ENCODE results near the gene TMA7.
"Not testable (repeated sequence)": the region's sequence is repeated elsewhere in the genome, so short reads cannot be mapped to it uniquely, and the experiment has no call there.

TMA7 gene

GRCh38 chr3:48439820-48440589 lies at the start of gene TMA7, which contains the start of gene CCDC51:
TMA7 (plus strand) TSS chr3:48440257; CDS start chr3:48440297, 40 bp downstream.
CCDC51 (minus strand) TSS chr3:48440119; CDS start chr3:48435128, 4,991 bp downstream.
- H3K27me3 ChIP-seq (ENCODE audit: control insufficient read depth, insufficient read depth, low read length): no peaks in the 10 kb centered on the region
- H3K4me3 ChIP-seq (ENCODE audit: low read depth, low read length): peak within 1 kb of the TSS; percentile 90
- H3K4me1 ChIP-seq (ENCODE audit: control insufficient read depth, insufficient read depth, low read length): peaks cover 6% of the 10 kb centered on the region
- H3K9me3 ChIP-seq (ENCODE audit: control insufficient read depth, insufficient read depth, low read length): no peaks in the 10 kb centered on the region
- H3K36me3 ChIP-seq (ENCODE audit: control insufficient read depth, insufficient read depth, low read length): peaks cover 4% of the 10 kb centered on the region
- H3K9ac ChIP-seq (ENCODE audit: low read depth, low read length): peak within 1 kb of the TSS; percentile 94

GRCh38 chr3:48394391-48394790 lies 45.7 kb upstream of the TMA7 start:
- Histone ChIP-seq H3K4me1 (ENCODE audit: control insufficient read depth, insufficient read depth, low read length) (peaks cover 4% of the 10 kb centered on the region), H3K27me3 (ENCODE audit: control insufficient read depth, insufficient read depth, low read length) (no peaks in the 10 kb centered on the region), H3K9me3 (ENCODE audit: control insufficient read depth, insufficient read depth, low read length) (no peaks in the 10 kb centered on the region), H3K9ac (ENCODE audit: low read depth, low read length) (no peak overlapping the region), H3K36me3 (ENCODE audit: control insufficient read depth, insufficient read depth, low read length) (no peaks in the 10 kb centered on the region), H3K4me3 (ENCODE audit: low read depth, low read length) (no peak overlapping the region)

GRCh38 chr3:48395714-48396113 lies 44.3 kb upstream of the TMA7 start:
- peaks cover 4% of the 10 kb centered on the region for H3K4me1 ChIP-seq (ENCODE audit: control insufficient read depth, insufficient read depth, low read length)
- no peaks in the 10 kb centered on the region for H3K36me3 ChIP-seq (ENCODE audit: control insufficient read depth, insufficient read depth, low read length)
- no peak overlapping the region for H3K9ac ChIP-seq (ENCODE audit: low read depth, low read length)
- H3K4me3 ChIP-seq (ENCODE audit: low read depth, low read length): no peak overlapping the region
- no peaks in the 10 kb centered on the region for H3K9me3 ChIP-seq (ENCODE audit: control insufficient read depth, insufficient read depth, low read length)
- H3K27me3 ChIP-seq (ENCODE audit: control insufficient read depth, insufficient read depth, low read length): no peaks in the 10 kb centered on the region

GRCh38 chr3:48397767-48398681 lies 42.0 kb upstream of the TMA7 start:
- H3K9ac ChIP-seq (ENCODE audit: low read depth, low read length): no peak overlapping the region
- no peaks in the 10 kb centered on the region for H3K27me3 ChIP-seq (ENCODE audit: control insufficient read depth, insufficient read depth, low read length)
- H3K36me3 ChIP-seq (ENCODE audit: control insufficient read depth, insufficient read depth, low read length): no peaks in the 10 kb centered on the region
- H3K9me3 ChIP-seq (ENCODE audit: control insufficient read depth, insufficient read depth, low read length): no peaks in the 10 kb centered on the region
- H3K4me3 ChIP-seq (ENCODE audit: low read depth, low read length): no peak overlapping the region
- H3K4me1 ChIP-seq (ENCODE audit: control insufficient read depth, insufficient read depth, low read length): peaks cover 4% of the 10 kb centered on the region

- H3K9me3 ChIP-seq (ENCODE audit: control insufficient read depth, insufficient read depth, low read length): no peaks in the 10 kb centered on the region
- H3K4me1 ChIP-seq (ENCODE audit: control insufficient read depth, insufficient read depth, low read length): peaks cover 4% of the 10 kb centered on the region
- H3K36me3 ChIP-seq (ENCODE audit: control insufficient read depth, insufficient read depth, low read length): peaks cover 4% of the 10 kb centered on the region
- no peak overlapping the region for H3K9ac ChIP-seq (ENCODE audit: low read depth, low read length)
- no peaks in the 10 kb centered on the region for H3K27me3 ChIP-seq (ENCODE audit: control insufficient read depth, insufficient read depth, low read length)
- no peak overlapping the region for H3K4me3 ChIP-seq (ENCODE audit: low read depth, low read length)
These were observed 41.2 kb upstream of the TMA7 start for GRCh38 chr3:48398701-48399386.

- H3K27me3 ChIP-seq (ENCODE audit: control insufficient read depth, insufficient read depth, low read length): no peaks in the 10 kb centered on the region
- no peak overlapping the region for H3K9ac ChIP-seq (ENCODE audit: low read depth, low read length)
- H3K4me3 ChIP-seq (ENCODE audit: low read depth, low read length): no peak overlapping the region
- H3K4me1 ChIP-seq (ENCODE audit: control insufficient read depth, insufficient read depth, low read length): peaks cover 4% of the 10 kb centered on the region
- no peaks in the 10 kb centered on the region for H3K9me3 ChIP-seq (ENCODE audit: control insufficient read depth, insufficient read depth, low read length)
- peaks cover 11% of the 10 kb centered on the region for H3K36me3 ChIP-seq (ENCODE audit: control insufficient read depth, insufficient read depth, low read length)
These were observed 40.5 kb upstream of the TMA7 start for GRCh38 chr3:48399387-48400172.

GRCh38 chr3:48400824-48401433 lies 39.1 kb upstream of the TMA7 start:
- no peaks in the 10 kb centered on the region for H3K9me3 ChIP-seq (ENCODE audit: control insufficient read depth, insufficient read depth, low read length)
- peaks cover 20% of the 10 kb centered on the region for H3K36me3 ChIP-seq (ENCODE audit: control insufficient read depth, insufficient read depth, low read length)
- peaks cover 4% of the 10 kb centered on the region for H3K4me1 ChIP-seq (ENCODE audit: control insufficient read depth, insufficient read depth, low read length)
- no peak overlapping the region for H3K4me3 ChIP-seq (ENCODE audit: low read depth, low read length)
- H3K9ac ChIP-seq (ENCODE audit: low read depth, low read length): no peak overlapping the region
- no peaks in the 10 kb centered on the region for H3K27me3 ChIP-seq (ENCODE audit: control insufficient read depth, insufficient read depth, low read length)

- not testable (repeated sequence) for H3K9ac ChIP-seq (ENCODE audit: low read depth, low read length); H3K9me3 ChIP-seq (ENCODE audit: control insufficient read depth, insufficient read depth, low read length); H3K4me3 ChIP-seq (ENCODE audit: low read depth, low read length); H3K27me3 ChIP-seq (ENCODE audit: control insufficient read depth, insufficient read depth, low read length); H3K4me1 ChIP-seq (ENCODE audit: control insufficient read depth, insufficient read depth, low read length)
- H3K36me3 ChIP-seq (ENCODE audit: control insufficient read depth, insufficient read depth, low read length): peaks cover 25% of the 10 kb centered on the region
These were observed 38.6 kb upstream of the TMA7 start for GRCh38 chr3:48401434-48401901.

GRCh38 chr3:48402281-48402732 lies 37.8 kb upstream of the TMA7 start:
- Histone ChIP-seq H3K36me3 (ENCODE audit: control insufficient read depth, insufficient read depth, low read length) (peaks cover 31% of the 10 kb centered on the region), H3K27me3 (ENCODE audit: control insufficient read depth, insufficient read depth, low read length) (no peaks in the 10 kb centered on the region), H3K4me3 (ENCODE audit: low read depth, low read length) (no peak overlapping the region), H3K9me3 (ENCODE audit: control insufficient read depth, insufficient read depth, low read length) (no peaks in the 10 kb centered on the region), H3K4me1 (ENCODE audit: control insufficient read depth, insufficient read depth, low read length) (peaks cover 4% of the 10 kb centered on the region), H3K9ac (ENCODE audit: low read depth, low read length) (no peak overlapping the region)

- Histone ChIP-seq H3K4me1 (ENCODE audit: control insufficient read depth, insufficient read depth, low read length) (peaks cover 4% of the 10 kb centered on the region), H3K27me3 (ENCODE audit: control insufficient read depth, insufficient read depth, low read length) (no peaks in the 10 kb centered on the region), H3K36me3 (ENCODE audit: control insufficient read depth, insufficient read depth, low read length) (peaks cover 34% of the 10 kb centered on the region), H3K9ac (ENCODE audit: low read depth, low read length) (no peak overlapping the region), H3K4me3 (ENCODE audit: low read depth, low read length) (no peak overlapping the region), H3K9me3 (ENCODE audit: control insufficient read depth, insufficient read depth, low read length) (no peaks in the 10 kb centered on the region)
These were observed 37.1 kb upstream of the TMA7 start for GRCh38 chr3:48402907-48403306.
